Memory B cell (primary cell): ENCODE measurements around the gene SARDH.
"Not testable (repeated sequence)": the region's sequence is repeated elsewhere in the genome, so short reads cannot be mapped to it uniquely, and the experiment has no call there.

Experiments
- ATAC-seq: fragments of 150-1000 bp; cut with Tn5 transposase; 2 replicates; pipeline ENCODE4 v1.10.0; 2021; ENCODE audit warnings: low read depth, mild to moderate bottlenecking, moderate library complexity
- DNase-seq, 2 donors: peaks; one replicate each; pipeline ENCODE4 v3.0.0; 2022; ENCODE audit warnings: low spot score in 2 of 2
- H3K27ac Mint-ChIP-seq: one replicate; pipeline ENCODE4 v1.8.0; 2022; ENCODE audit warnings: mild to moderate bottlenecking, moderate library complexity, mixed read lengths
- H3K27me3 Mint-ChIP-seq: one replicate; pipeline ENCODE4 v1.8.0; 2022; ENCODE audit warnings: mixed read lengths
- H3K36me3 Mint-ChIP-seq: one replicate; pipeline ENCODE4 v1.8.0; 2022; ENCODE audit warnings: mild to moderate bottlenecking, mixed read lengths
- H3K4me1 Mint-ChIP-seq: one replicate; pipeline ENCODE4 v1.8.0; 2022; ENCODE audit warnings: mixed read lengths
- H3K4me3 Mint-ChIP-seq: one replicate; pipeline ENCODE4 v1.8.0; 2022; ENCODE audit warnings: mild to moderate bottlenecking, moderate library complexity, mixed read lengths
- H3K9me3 Mint-ChIP-seq: one replicate; pipeline ENCODE4 v1.8.0; 2022; ENCODE audit warnings: mixed read lengths

The SARDH gene

DNA sequence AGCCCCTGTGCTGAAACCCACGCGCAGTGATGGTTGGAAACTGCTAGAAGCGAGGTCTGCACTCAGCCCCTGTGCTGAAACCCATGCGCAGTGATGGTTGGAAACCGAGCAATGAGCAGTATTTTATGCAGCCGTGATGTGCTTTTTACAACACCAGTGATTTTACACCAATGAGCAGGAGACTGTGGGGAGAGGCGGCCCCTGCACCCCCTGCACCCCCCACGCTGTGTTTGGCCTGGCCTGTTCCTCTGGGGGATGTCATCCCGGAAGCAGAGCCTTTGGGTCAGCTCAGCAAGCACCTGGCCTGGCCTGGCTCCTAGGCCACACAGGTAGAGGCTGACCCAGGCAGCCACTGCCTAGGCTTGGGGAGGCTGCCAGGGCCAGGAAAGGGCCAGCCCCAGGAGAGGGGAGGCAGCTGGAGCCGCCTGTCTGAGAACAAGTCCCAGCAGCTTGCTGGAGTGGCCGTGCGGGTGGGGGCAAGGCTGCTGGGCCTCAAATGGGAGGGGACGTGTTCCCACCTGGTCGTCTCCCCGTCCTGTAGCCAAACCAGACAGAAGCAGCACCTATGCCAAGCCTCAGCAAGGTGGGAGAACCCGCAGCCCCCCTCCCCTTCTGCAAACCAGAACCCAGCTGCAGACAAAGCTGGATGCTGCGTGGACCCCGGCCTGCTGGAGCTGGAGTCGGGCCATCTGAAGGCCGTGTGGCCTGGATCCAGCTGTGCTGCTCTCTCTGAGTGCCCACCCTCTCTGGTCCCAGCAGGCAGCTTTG is 55.1 kb downstream of the SARDH start:
- Mint-ChIP-seq H3K36me3 (no peaks in the 10 kb centered on the region), H3K27me3 (no peaks in the 10 kb centered on the region), H3K4me3 (no peak overlapping the region), H3K9me3 (no peaks in the 10 kb centered on the region), H3K4me1 (peaks cover 2% of the 10 kb centered on the region), H3K27ac (no peak overlapping the region)
- DNase-seq (no peak), ATAC-seq (no peak)

DNA sequence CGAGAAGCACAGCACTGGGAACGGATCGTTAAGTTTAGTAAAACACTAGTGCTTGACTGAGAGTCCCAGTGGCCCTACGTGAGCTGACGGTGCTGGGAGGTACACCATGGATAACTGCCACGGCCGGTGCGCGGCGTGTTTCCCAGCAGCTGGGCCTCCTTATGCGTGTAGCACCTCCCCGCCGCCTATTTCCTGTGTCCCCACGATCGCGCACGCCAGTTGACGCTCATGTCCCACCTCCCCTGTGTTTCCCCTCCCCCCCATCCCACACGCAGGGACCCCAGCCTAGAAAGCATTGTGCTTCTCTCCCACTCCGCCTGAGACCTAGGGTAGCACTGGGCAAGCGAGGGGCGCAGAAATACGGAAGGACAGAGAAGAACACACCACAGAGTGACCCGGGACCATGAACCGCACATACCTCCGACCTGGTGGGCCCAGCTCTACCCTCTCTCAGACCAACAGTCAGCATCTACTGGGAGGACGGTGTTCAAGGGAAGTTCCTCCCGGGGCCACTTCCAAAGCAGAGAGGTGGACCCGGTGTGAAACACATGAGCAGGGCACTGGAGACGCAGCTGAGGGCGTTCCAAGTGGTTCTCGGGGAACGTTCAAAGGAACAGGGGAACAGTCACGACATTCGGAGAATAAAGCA is 56.4 kb downstream of the SARDH start:
- peaks cover 2% of the 10 kb centered on the region for H3K4me1 Mint-ChIP-seq
- H3K9me3 Mint-ChIP-seq: no peaks in the 10 kb centered on the region
- DNase-seq: no peak
- no peak overlapping the region for H3K27ac Mint-ChIP-seq
- H3K4me3 Mint-ChIP-seq: no peak overlapping the region
- no peaks in the 10 kb centered on the region for H3K36me3 Mint-ChIP-seq
- no peak for ATAC-seq
- H3K27me3 Mint-ChIP-seq: no peaks in the 10 kb centered on the region

DNA sequence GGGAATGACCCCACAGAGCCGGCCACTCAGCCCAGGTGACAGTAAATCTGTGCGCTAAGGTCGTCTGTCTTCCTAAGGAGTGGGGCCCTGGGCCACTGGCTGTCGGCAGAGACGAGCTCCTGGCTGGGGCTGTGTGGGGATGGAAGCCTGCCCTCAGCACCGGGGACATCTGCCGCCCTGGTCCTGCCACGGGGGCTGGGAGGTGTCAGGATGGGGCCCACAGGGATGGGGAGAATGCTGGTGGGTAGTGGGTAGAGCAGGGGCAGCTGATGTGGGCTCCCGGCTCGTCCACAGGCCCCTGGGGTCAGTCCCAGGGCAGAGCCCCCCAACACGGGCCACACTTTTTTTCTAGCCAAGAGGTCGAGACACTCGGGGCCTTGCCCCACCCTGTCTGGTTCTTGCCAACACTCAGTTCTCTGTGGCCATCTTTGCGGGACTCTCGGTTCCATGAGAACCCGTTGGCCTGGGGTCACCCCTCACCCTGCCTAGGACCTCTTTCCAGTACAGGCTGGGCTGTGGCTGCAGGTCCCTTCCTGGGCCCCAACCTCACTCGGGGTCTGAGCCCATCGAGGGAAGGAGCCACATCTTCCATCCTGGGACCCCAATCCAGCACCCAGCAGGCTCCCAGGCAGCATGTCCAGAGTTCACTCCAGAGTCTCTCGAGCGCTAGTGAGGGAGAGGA is 57.0 kb downstream of the SARDH start:
- Mint-ChIP-seq H3K27me3 (no peaks in the 10 kb centered on the region), H3K9me3 (no peaks in the 10 kb centered on the region), H3K4me1 (peaks cover 2% of the 10 kb centered on the region), H3K4me3 (no peak overlapping the region), H3K27ac (no peak overlapping the region), H3K36me3 (no peaks in the 10 kb centered on the region)
- ATAC-seq (no peak), DNase-seq (no peak)

DNA sequence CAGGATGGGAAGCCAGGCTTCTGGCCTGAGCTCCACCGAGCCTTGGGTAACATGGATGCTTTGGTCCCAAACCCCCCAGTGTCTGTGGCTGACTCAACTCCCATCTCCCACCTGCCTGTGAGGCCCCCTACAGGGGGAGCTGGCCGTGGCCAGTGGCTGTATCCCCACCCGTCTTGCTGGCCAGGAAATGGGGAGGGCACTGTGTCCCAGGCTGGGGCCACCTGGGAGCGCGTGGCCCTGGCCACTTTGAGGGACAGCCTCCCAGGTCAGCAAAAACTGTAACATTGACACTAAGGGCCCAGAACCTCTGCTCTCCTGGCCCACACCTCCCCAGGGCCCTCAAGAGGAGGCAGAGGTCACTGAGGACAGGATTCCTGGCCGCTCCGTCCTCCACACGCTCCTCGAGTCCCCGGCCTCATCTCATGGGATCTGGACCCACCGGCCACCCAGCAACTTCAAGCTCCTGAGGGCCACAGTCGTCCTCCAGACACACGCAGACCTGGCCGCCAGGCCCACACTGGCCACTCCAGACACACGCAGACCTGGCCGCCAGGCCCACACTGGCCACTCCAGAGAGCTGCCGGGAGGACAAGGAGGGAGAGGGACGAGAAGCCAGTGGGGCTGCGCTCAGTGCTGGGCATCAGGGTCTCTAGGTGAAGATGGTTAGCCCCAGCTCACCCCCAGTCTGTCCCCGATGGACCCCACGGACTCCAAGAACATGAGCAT is 57.7 kb downstream of the SARDH start:
- DNase-seq: no peak
- Mint-ChIP-seq H3K27ac (no peak overlapping the region), H3K36me3 (no peaks in the 10 kb centered on the region), H3K27me3 (no peaks in the 10 kb centered on the region), H3K4me3 (no peak overlapping the region), H3K9me3 (no peaks in the 10 kb centered on the region), H3K4me1 (peaks cover 2% of the 10 kb centered on the region)
- no peak for ATAC-seq

- no peak for DNase-seq
- no peaks in the 10 kb centered on the region for H3K27me3 Mint-ChIP-seq
- H3K36me3 Mint-ChIP-seq: no peaks in the 10 kb centered on the region
- ATAC-seq: no peak
- H3K4me1 Mint-ChIP-seq: peaks cover 2% of the 10 kb centered on the region
- H3K9me3 Mint-ChIP-seq: no peaks in the 10 kb centered on the region
- H3K4me3 Mint-ChIP-seq: no peak overlapping the region
- no peak overlapping the region for H3K27ac Mint-ChIP-seq
These were observed 58.6 kb downstream of the SARDH start for GRCh38 chr9:133679466-133680061.

GRCh38 chr9:133679056-133679455 is 59.1 kb downstream of the SARDH start:
- no peaks in the 10 kb centered on the region for H3K36me3 Mint-ChIP-seq
- no peaks in the 10 kb centered on the region for H3K27me3 Mint-ChIP-seq
- DNase-seq: no peak
- H3K9me3 Mint-ChIP-seq: no peaks in the 10 kb centered on the region
- peaks cover 2% of the 10 kb centered on the region for H3K4me1 Mint-ChIP-seq
- ATAC-seq: no peak
- no peak overlapping the region for H3K4me3 Mint-ChIP-seq
- no peak overlapping the region for H3K27ac Mint-ChIP-seq

DNA sequence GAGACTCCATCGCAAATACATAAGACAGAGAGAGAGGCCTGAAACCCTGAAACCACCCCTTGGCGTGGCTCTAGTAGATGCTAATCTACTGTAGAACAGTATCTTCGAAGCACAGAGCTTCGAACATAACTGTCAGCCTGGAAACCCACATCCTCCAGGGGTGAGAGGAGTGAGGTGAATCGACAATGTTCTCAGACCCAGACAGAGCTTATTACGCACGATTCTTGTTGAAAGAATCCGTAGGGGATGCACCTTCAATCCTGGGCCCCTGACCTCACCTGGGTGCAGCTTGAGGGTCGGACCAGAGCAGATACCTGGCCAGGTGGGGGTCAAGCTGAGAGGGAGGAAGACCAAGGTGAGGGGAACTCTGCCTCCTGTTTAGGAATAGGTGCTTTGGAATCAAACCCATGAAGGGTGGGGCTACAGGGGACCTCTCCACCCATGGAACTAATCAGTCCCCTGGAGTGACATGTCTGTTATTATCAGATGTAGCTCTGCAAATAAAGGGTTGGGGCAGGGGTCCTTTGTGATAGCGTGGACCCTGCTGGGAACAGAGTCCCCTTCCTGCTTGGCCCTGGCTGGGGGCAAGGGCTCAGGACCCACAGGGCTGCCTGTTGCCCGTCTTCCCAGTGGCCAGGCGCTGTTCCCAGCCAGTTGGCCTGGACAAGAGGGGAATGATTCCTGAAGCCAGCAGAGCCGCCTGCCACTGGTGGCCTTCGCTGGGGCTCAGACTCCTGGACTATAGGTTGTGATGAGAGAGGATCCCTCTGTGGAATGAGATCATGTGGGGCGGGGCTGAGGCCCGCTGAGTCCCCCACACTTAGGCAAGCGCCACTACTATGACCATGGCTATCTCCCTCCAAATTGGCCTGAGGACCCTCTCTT is 60.8 kb downstream of the SARDH start:
- Mint-ChIP-seq H3K27ac (no peak overlapping the region), H3K27me3 (no peaks in the 10 kb centered on the region), H3K4me1 (no peaks in the 10 kb centered on the region), H3K36me3 (no peaks in the 10 kb centered on the region), H3K4me3 (no peak overlapping the region), H3K9me3 (no peaks in the 10 kb centered on the region)
- no peak for ATAC-seq
- DNase-seq: no peak

- Mint-ChIP-seq H3K4me1 (no peaks in the 10 kb centered on the region), H3K36me3 (no peaks in the 10 kb centered on the region), H3K9me3 (no peaks in the 10 kb centered on the region), H3K27ac (no peak overlapping the region), H3K4me3 (no peak overlapping the region), H3K27me3 (peaks cover 3% of the 10 kb centered on the region)
- no peak for ATAC-seq
- DNase-seq: no peak
These were observed 61.7 kb downstream of the SARDH start for GRCh38 chr9:133676450-133676849.

DNA sequence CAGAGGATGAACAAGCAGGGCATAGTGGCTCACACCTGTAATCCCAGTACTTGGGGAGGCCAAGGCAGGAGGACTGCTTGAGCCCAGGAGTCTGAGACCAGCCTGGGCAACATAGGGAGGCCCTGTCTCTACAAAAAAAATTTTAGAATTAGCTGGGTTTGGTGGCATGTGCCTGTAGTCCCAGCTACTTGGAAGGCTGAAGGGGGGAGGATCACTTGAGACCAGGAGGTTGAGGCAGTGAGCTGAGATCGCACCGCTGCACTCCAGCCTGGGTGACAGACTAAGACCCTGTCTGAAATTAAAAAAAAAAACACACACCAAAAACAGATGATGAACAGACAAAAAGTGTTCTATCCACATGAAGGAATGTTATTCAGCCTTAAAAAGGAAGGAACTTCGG is 62.4 kb downstream of the SARDH start:
- H3K36me3 Mint-ChIP-seq, H3K4me3 Mint-ChIP-seq, DNase-seq, H3K9me3 Mint-ChIP-seq, H3K27ac Mint-ChIP-seq, H3K4me1 Mint-ChIP-seq, H3K27me3 Mint-ChIP-seq, ATAC-seq: not testable (repeated sequence)

GRCh38 chr9:133674091-133674490 is 64.1 kb downstream of the SARDH start:
- Mint-ChIP-seq H3K27ac (no peak overlapping the region), H3K4me1 (no peaks in the 10 kb centered on the region), H3K9me3 (no peaks in the 10 kb centered on the region), H3K4me3 (no peak overlapping the region), H3K36me3 (no peaks in the 10 kb centered on the region), H3K27me3 (peaks cover 6% of the 10 kb centered on the region)
- no peak for ATAC-seq
- no peak for DNase-seq

DNA sequence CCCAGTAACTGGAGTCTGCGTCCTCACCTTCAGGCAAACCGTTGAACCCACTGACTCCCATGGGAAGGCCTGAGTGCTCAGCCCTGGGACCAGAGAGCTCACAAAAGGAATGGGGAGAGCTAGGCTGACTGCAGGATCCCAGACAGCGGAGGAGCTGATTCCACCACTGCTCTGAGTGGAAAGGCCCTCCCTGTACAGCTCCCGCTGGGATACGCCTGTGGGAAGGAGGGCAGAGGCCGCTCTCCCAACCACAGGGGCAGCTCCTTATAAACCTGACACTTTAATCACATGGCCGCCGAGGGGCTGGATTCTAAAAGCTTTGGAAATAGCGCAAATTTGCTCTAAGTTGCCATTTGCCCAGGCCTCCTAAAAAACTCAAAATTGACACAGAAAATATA is 64.9 kb downstream of the SARDH start:
- no peaks in the 10 kb centered on the region for H3K36me3 Mint-ChIP-seq
- DNase-seq: no peak
- no peak for ATAC-seq
- H3K27ac Mint-ChIP-seq: no peak overlapping the region
- H3K4me1 Mint-ChIP-seq: no peaks in the 10 kb centered on the region
- H3K27me3 Mint-ChIP-seq: peaks cover 6% of the 10 kb centered on the region
- no peak overlapping the region for H3K4me3 Mint-ChIP-seq
- no peaks in the 10 kb centered on the region for H3K9me3 Mint-ChIP-seq

DNA sequence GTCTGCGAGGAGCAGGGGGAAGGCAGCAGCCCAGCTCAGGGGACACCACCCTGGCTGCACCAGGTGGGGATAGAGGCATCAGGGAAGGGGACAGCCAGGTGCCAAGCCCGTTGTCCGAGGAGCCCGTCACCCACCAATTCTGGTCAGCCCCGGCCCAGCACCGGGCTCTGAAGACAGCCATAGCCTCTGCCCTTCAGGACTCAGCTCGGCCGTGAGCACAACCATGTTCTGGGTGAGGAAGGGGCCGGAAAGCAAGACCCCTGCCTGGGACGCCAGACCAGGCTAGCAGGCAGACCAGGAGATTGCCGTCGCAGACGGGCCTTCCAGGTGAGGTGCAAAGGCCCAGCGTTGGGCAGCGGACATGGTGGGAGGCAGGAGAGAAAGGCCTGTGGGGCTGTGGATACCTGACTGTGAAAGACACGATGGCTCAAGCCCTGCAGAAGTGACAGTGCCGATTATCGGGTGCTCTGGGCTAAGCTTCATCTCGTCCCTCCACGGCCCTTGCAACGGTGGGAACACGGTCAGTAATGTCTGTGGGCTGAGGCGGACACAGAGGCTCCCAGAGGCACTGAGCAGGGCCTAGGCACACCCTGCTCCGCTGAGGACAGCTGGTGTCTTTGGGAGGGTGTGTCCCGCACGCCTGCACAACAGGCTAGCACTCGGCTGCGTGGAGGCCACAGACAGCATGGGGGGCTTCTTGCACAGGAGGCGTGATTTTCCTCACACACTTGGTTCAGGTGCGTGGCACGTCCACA is 65.5 kb downstream of the SARDH start:
- H3K4me3 Mint-ChIP-seq: no peak overlapping the region
- ATAC-seq (no peak), DNase-seq (no peak)
- peaks cover 6% of the 10 kb centered on the region for H3K27me3 Mint-ChIP-seq
- H3K27ac Mint-ChIP-seq: no peak overlapping the region
- no peaks in the 10 kb centered on the region for H3K9me3 Mint-ChIP-seq
- H3K4me1 Mint-ChIP-seq: no peaks in the 10 kb centered on the region
- no peaks in the 10 kb centered on the region for H3K36me3 Mint-ChIP-seq
